ENCODE results near the gene OR52W1.

OR52W1 gene

GRCh38 chr11:6199174-6199810 lies at the start of gene OR52W1:
Gene OR52W1, plus strand, starts transcription at chr11:6199224. Its CDS starts 0 bp downstream, at chr11:6199224.
- no peak for DNase-seq (ENCODE audit: low read depth in 2 of 2)

GRCh38 chr11:6151117-6151516 lies 47.9 kb upstream of the OR52W1 start:
- no peak for DNase-seq (ENCODE audit: low read depth in 2 of 2)

- no peak for DNase-seq (ENCODE audit: low read depth in 2 of 2)
Measured at GRCh38 chr11:6152126-6152525, 46.9 kb upstream of the OR52W1 start.

- DNase-seq (ENCODE audit: low read depth in 2 of 2), result no peak
Measured at GRCh38 chr11:6156628-6157359, 42.2 kb upstream of the OR52W1 start.

GRCh38 chr11:6170226-6170625 lies 28.8 kb upstream of the OR52W1 start, which contains the start of gene OR52B2:
Gene OR52B2, minus strand, starts transcription at chr11:6170326. Its CDS starts 0 bp downstream, at chr11:6170326.
- DNase-seq (ENCODE audit: low read depth in 2 of 2), result no peak

GRCh38 chr11:6175440-6175839 lies 23.6 kb upstream of the OR52W1 start:
- DNase-seq (ENCODE audit: low read depth in 2 of 2), result no peak

GRCh38 chr11:6191742-6192141 lies 7.3 kb upstream of the OR52W1 start:
- no peak for DNase-seq (ENCODE audit: low read depth in 2 of 2)

- no peak for DNase-seq (ENCODE audit: low read depth in 2 of 2)
Measured at GRCh38 chr11:6194065-6194581, 4.9 kb upstream of the OR52W1 start.

GRCh38 chr11:6196396-6196795 lies 2.6 kb upstream of the OR52W1 start:
- no peak for DNase-seq (ENCODE audit: low read depth in 2 of 2)

GRCh38 chr11:6197466-6198200 lies 1.4 kb upstream of the OR52W1 start:
- no peak for DNase-seq (ENCODE audit: low read depth in 2 of 2)

GRCh38 chr11:6200975-6201374 lies 2.0 kb downstream of the OR52W1 start:
- DNase-seq (ENCODE audit: low read depth in 2 of 2), result no peak

- DNase-seq (ENCODE audit: low read depth in 2 of 2), result no peak
Measured at GRCh38 chr11:6201481-6201880, 2.5 kb downstream of the OR52W1 start.

GRCh38 chr11:6202041-6202440 lies 3.0 kb downstream of the OR52W1 start:
- DNase-seq (ENCODE audit: low read depth in 2 of 2), result no peak

GRCh38 chr11:6203327-6203726 lies 4.3 kb downstream of the OR52W1 start:
- no peak for DNase-seq (ENCODE audit: low read depth in 2 of 2)

GRCh38 chr11:6204706-6205105 lies 5.7 kb downstream of the OR52W1 start:
- no peak for DNase-seq (ENCODE audit: low read depth in 2 of 2)

- DNase-seq (ENCODE audit: low read depth in 2 of 2), result no peak
Measured at GRCh38 chr11:6205366-6205765, 6.3 kb downstream of the OR52W1 start, which contains the start of gene C11orf42. Gene C11orf42, plus strand, starts transcription at chr11:6205557. Its CDS starts 59 bp downstream, at chr11:6205616.

GRCh38 chr11:6206456-6207180 lies 7.6 kb downstream of the OR52W1 start:
- no peak for DNase-seq (ENCODE audit: low read depth in 2 of 2)

GRCh38 chr11:6209801-6210200 lies 10.8 kb downstream of the OR52W1 start:
- no peak for DNase-seq (ENCODE audit: low read depth in 2 of 2)

- no peak for DNase-seq (ENCODE audit: low read depth in 2 of 2)
Measured at GRCh38 chr11:6210274-6210955, 11.4 kb downstream of the OR52W1 start.

- no peak for DNase-seq (ENCODE audit: low read depth in 2 of 2)
Measured at GRCh38 chr11:6214530-6214929, 15.5 kb downstream of the OR52W1 start.

GRCh38 chr11:6216501-6216900 lies 17.5 kb downstream of the OR52W1 start:
- DNase-seq (ENCODE audit: low read depth in 2 of 2), result no peak

Measured in stimulated activated CD4-positive, alpha-beta T cell treated with anti-CD3 and anti-CD28 coated beads, Interleukin-12 subunit alpha, Interleukin-12 subunit beta, amount 100 ng/mL, for 24 hours (primary cell).